IMR-90 (cell line): Measurements from ENCODE around the gene TRAPPC12. TPM values are rescaled to one million over a fixed set of nuclear protein-coding genes. Genes with fewer than 3 reads are reported as not detected.

Experiments used
- ATAC-seq: fragments of 200-7000 bp; cut with Tn5 transposase; 2 replicates; pipeline ENCODE4 v1.9.1; 2020; ENCODE audit warnings: low read depth, mild to moderate bottlenecking, moderate library complexity
- BruUV-seq: library from RNA; stranded (reverse); fragments of 400-500 nt; replicated peaks from 2 replicates; lab custom pipeline; 2021; lab: Mats Ljungman, UMichigan
- CTCF ChIA-PET: fragments of 300-600 bp; formaldehyde crosslinking; extraction: SDS; loops from one replicate; lab custom pipeline; 2021; ENCODE audit warnings: antibody characterized with exemption; lab: Yijun Ruan, JAX
- POLR2A ChIA-PET: fragments of 300-600 bp; sonication (Branson Sonifier 250); formaldehyde crosslinking; loops from one replicate; lab custom pipeline; 2022; ENCODE audit warnings: antibody characterized with exemption; ENCODE audit not compliant: unreplicated experiment; lab: Charles Lee
- DNase-seq: peaks from one replicate; pipeline ENCODE4 v3.0.0; 2013
- H2AFZ ChIP-seq: replicated peaks from 2 replicates; pipeline ENCODE3; 2013; ENCODE audit warnings: low read length, mild to moderate bottlenecking; ENCODE audit not compliant: poor library complexity
- H2AK5ac ChIP-seq: 2 replicates; pipeline ENCODE4 v1.6.1; 2013; ENCODE audit warnings: low read depth, low read length, inconsistent platforms
- H2AK9ac ChIP-seq: replicated peaks from 2 replicates; pipeline ENCODE3; 2013; ENCODE audit warnings: mild to moderate bottlenecking, low read depth, low read length, moderate library complexity; ENCODE audit not compliant: poor library complexity
- H2BK120ac ChIP-seq: 2 replicates; pipeline ENCODE4 v1.6.1; 2013; ENCODE audit warnings: low read depth, low read length, inconsistent platforms
- H2BK15ac ChIP-seq: 3 replicates; pipeline ENCODE4 v1.6.1; 2013; ENCODE audit warnings: low read depth, low read length, inconsistent platforms
- H2BK20ac ChIP-seq: 2 replicates; pipeline ENCODE4 v1.6.1; 2013; ENCODE audit warnings: low read depth, mild to moderate bottlenecking, inconsistent platforms, low read length, moderate library complexity
- H2BK5ac ChIP-seq: 2 replicates; pipeline ENCODE4 v1.6.1; 2013; ENCODE audit warnings: mild to moderate bottlenecking, low read depth, low read length, inconsistent platforms; ENCODE audit not compliant: poor library complexity, severe bottlenecking
- H3K14ac ChIP-seq: replicated peaks from 2 replicates; pipeline ENCODE4 v1.6.1; 2013; ENCODE audit warnings: low read depth, low read length, inconsistent platforms
- H3K18ac ChIP-seq: 2 replicates; pipeline ENCODE4 v1.6.1; 2013; ENCODE audit warnings: low read depth, low read length, control low read depth
- H3K23ac ChIP-seq: 2 replicates; pipeline ENCODE4 v1.6.1; 2013; ENCODE audit warnings: low read depth, low read length, inconsistent platforms
- H3K27ac ChIP-seq: 2 replicates; pipeline ENCODE4 v1.5.1; 2013; ENCODE audit warnings: mild to moderate bottlenecking, control low read depth, low read length; ENCODE audit not compliant: insufficient read depth
- H3K27me3 ChIP-seq: 2 replicates; pipeline ENCODE4 v1.6.1; 2013; ENCODE audit warnings: low read length; ENCODE audit not compliant: control insufficient read depth, insufficient read depth
- H3K36me3 ChIP-seq: 2 replicates; pipeline ENCODE4 v1.6.1; 2013; ENCODE audit warnings: low read length, mixed read lengths; ENCODE audit not compliant: control insufficient read depth, insufficient read depth
- H3K4ac ChIP-seq: 2 replicates; pipeline ENCODE4 v1.6.1; 2013; ENCODE audit warnings: low read depth, low read length, inconsistent platforms
- H3K4me1 ChIP-seq: 2 replicates; pipeline ENCODE4 v1.6.1; 2013; ENCODE audit warnings: low read length, mixed read lengths; ENCODE audit not compliant: control insufficient read depth, insufficient read depth
- H3K4me2 ChIP-seq: 2 replicates; pipeline ENCODE4 v1.6.1; 2013; ENCODE audit warnings: low read depth, mild to moderate bottlenecking, control low read depth, low read length, moderate library complexity
- H3K4me3 ChIP-seq: 2 replicates; pipeline ENCODE4 v1.5.1; 2013; ENCODE audit warnings: low read depth, mild to moderate bottlenecking, control low read depth, low read length, moderate library complexity; ENCODE audit not compliant: insufficient read depth
- H3K56ac ChIP-seq: 2 replicates; pipeline ENCODE4 v1.6.1; 2013; ENCODE audit warnings: low read length, inconsistent platforms; ENCODE audit not compliant: insufficient read depth; ENCODE audit errors: extremely low read depth
- H3K79me1 ChIP-seq, 2 experiments: 2 replicates each; pipeline ENCODE4 v1.6.1; 2013; ENCODE audit warnings: low read length in 2 of 2, inconsistent platforms in 1 of 2, low read depth in 1 of 2
- H3K9ac ChIP-seq: 2 replicates; pipeline ENCODE4 v1.6.1; 2013; ENCODE audit warnings: low read depth, low read length, control low read depth
- H3K9me1 ChIP-seq: 2 replicates; pipeline ENCODE4 v1.6.1; 2013; ENCODE audit warnings: low read length, inconsistent platforms; ENCODE audit not compliant: insufficient read depth
- H3K9me3 ChIP-seq: 2 replicates; pipeline ENCODE4 v1.6.1; 2013; ENCODE audit warnings: low read length; ENCODE audit not compliant: control insufficient read depth, insufficient read depth
- H4K20me1 ChIP-seq: 2 replicates; pipeline ENCODE4 v1.6.1; 2013; ENCODE audit warnings: low read length, inconsistent platforms; ENCODE audit not compliant: insufficient read depth
- H4K5ac ChIP-seq: 2 replicates; pipeline ENCODE4 v1.6.1; 2013; ENCODE audit warnings: mild to moderate bottlenecking, low read depth, low read length, control low read depth
- H4K8ac ChIP-seq, 2 experiments: 2 replicates each; pipeline ENCODE4 v1.6.1; 2013; ENCODE audit warnings: low read depth in 2 of 2, low read length in 2 of 2, control low read depth in 1 of 2, inconsistent platforms in 1 of 2
- H4K91ac ChIP-seq: 2 replicates; pipeline ENCODE4 v1.6.1; 2013; ENCODE audit warnings: low read depth, low read length, inconsistent platforms; ENCODE audit not compliant: insufficient read depth
- BHLHE40 ChIP-seq: fragments of 150-350 bp; IDR thresholded peaks from 2 replicates; pipeline ENCODE4 v1.6.1; 2016; ENCODE audit warnings: mild to moderate bottlenecking, low read depth, low read length
- CEBPB ChIP-seq: IDR thresholded peaks from 2 replicates; pipeline ENCODE4 v1.6.1; 2012; ENCODE audit warnings: low read depth, low read length, improper control_type of control experiment
- CHD1 ChIP-seq: IDR thresholded peaks from 2 replicates; pipeline ENCODE4 v1.6.1; 2012; ENCODE audit warnings: low read depth, low read length, improper control_type of control experiment
- FOS ChIP-seq: fragments of 150-350 bp; IDR thresholded peaks from 2 replicates; pipeline ENCODE4 v1.6.1; 2016; ENCODE audit warnings: low read depth, low read length
- MAFK ChIP-seq: IDR thresholded peaks from 2 replicates; pipeline ENCODE4 v1.6.1; 2012; ENCODE audit warnings: low read depth, low read length, improper control_type of control experiment
- MAZ ChIP-seq: IDR thresholded peaks from 2 replicates; pipeline ENCODE4 v1.6.1; 2012; ENCODE audit warnings: low read depth, mild to moderate bottlenecking, low read length, improper control_type of control experiment, moderate library complexity, borderline replicate concordance
- MXI1 ChIP-seq: IDR thresholded peaks from 2 replicates; pipeline ENCODE4 v1.6.1; 2012; ENCODE audit warnings: low read depth, mild to moderate bottlenecking, low read length, moderate library complexity, borderline replicate concordance
- NFE2L2 ChIP-seq: fragments of 150-350 bp; IDR thresholded peaks from 2 replicates; pipeline ENCODE4 v1.6.1; 2016; ENCODE audit warnings: low read depth, mild to moderate bottlenecking, low read length
- POLR2A ChIP-seq: IDR thresholded peaks from 2 replicates; pipeline ENCODE4 v1.6.1; 2012; ENCODE audit warnings: mild to moderate bottlenecking, low read depth, low read length
- RAD21 ChIP-seq: IDR thresholded peaks from 2 replicates; pipeline ENCODE4 v1.6.1; 2012; ENCODE audit warnings: low read length, improper control_type of control experiment
- RCOR1 ChIP-seq: IDR thresholded peaks from 2 replicates; pipeline ENCODE4 v1.6.1; 2012; ENCODE audit warnings: mild to moderate bottlenecking, low read length, improper control_type of control experiment; ENCODE audit not compliant: insufficient replicate concordance
- RFX5 ChIP-seq: IDR thresholded peaks from 2 replicates; pipeline ENCODE4 v1.8.0; 2012; ENCODE audit warnings: low read depth, mild to moderate bottlenecking, low read length, moderate library complexity
- SMC3 ChIP-seq: fragments of 150-350 bp; IDR thresholded peaks from 2 replicates; pipeline ENCODE4 v1.6.1; 2016; ENCODE audit warnings: low read depth, mild to moderate bottlenecking, antibody characterized with exemption, low read length, moderate library complexity
- USF2 ChIP-seq: fragments of 150-350 bp; IDR thresholded peaks from 2 replicates; pipeline ENCODE4 v1.6.1; 2017; ENCODE audit warnings: mild to moderate bottlenecking, antibody characterized with exemption, low read length, low read depth
- WGBS, 2 experiments: methylation state at CpG; one replicate each; pipeline versions ENCODE4 v1.1.5 to v1.1.7; 2013; ENCODE audit warnings: missing lambda C conversion rate in 2 of 2; ENCODE audit not compliant: insufficient read length in 1 of 2; ENCODE audit errors: extremely low coverage in 2 of 2; 5-methylcytosine and 5-hydroxymethylcytosine counted together
- dilution Hi-C: fragments of 300-500 bp; cut with HindIII; formaldehyde crosslinking; loops from one replicate; pipeline ENCODE4 v1.14.3; 2018; ENCODE audit warnings: low sequenced_read_pairs; ENCODE audit not compliant: unreplicated experiment
- in situ Hi-C: fragments of 300-500 bp; cut with MboI; formaldehyde crosslinking; loops from 3 replicates; pipeline ENCODE4 v1.14.3; 2019; ENCODE audit warnings: low sequenced_read_pairs, inconsistent platforms, mixed read lengths
- intact Hi-C: fragments of 100-400 bp; cut with micrococcal nuclease; formaldehyde crosslinking; loops from 2 replicates; pipeline ENCODE4 v1.10.0; 2022
- polyA plus RNA-seq, 3 experiments: library from polyadenylated mRNA; depleted of rRNA; stranded (reverse); fragments of >200 nt; gene quantifications; 2 replicates each; pipeline ENCODE4 v1.2.3, GENCODE V29; 2012; ENCODE audit warnings: low replicate concordance in 1 of 3
- total RNA-seq: library from RNA; depleted of rRNA; stranded (reverse); fragments of >200 nt; gene quantifications from 2 replicates; pipeline ENCODE4 v1.2.3, GENCODE V29; 2012
- TF ChIP-seq, protein P1 (sequence below): fragments of 150-350 bp; IDR thresholded peaks from 2 replicates; pipeline ENCODE4 v1.6.1; 2016; ENCODE audit warnings: low read depth, mild to moderate bottlenecking, low read length, moderate library complexity, borderline replicate concordance
- TF ChIP-seq, protein P2 (sequence below): conservative IDR thresholded peaks from 2 replicates; pipeline ENCODE4 v1.5.1; 2012; ENCODE audit warnings: mild to moderate bottlenecking, low read depth, low read length, improper control_type of control experiment

TRAPPC12 gene
- total and polyA plus RNA-seq, 2 of the 4 experiments (the other 2 are of a cell fraction), result 25.8 to 69.9 TPM

DNA sequence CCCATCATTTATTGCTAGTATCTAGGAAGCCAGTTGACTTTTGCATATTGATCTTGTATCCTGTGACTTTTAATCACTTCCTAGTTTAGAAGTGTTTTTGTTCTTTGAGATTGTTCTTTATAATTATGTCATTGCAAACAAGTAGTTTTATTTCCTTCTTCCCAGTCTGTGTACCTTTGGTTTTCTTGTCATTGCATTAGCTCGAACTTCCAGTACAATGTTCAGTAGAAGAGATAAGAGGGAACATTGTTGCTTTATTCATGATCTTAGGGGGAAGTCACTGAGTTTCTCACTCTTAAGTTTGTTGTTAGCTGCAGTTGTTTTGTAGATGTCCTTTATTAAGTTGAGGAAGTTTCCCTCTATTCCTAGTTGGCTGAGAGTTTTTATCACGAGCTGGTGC lies 61.0 kb downstream of the TRAPPC12 start:
- Histone ChIP-seq H3K9me3 (no peaks in the 10 kb centered on the region), H4K91ac (no peak overlapping the region), H3K18ac (no peak overlapping the region), H3K4me3 (no peak overlapping the region), H2BK15ac (no peak overlapping the region), H2BK5ac (no peak overlapping the region), H2BK20ac (no peak overlapping the region), H3K4me1 (0 out of 2 replicates have a peak, but pooled peaks cover 2% of the 10 kb centered on the region), H4K5ac (no peak overlapping the region), H4K20me1 (no peaks in the 10 kb centered on the region), H3K27me3 (no peaks in the 10 kb centered on the region), H2AK9ac (no peak overlapping the region), H2BK120ac (no peak overlapping the region), H3K56ac (no peak overlapping the region), H3K79me1 (peaks cover 5 to 7% of the 10 kb centered on the region in 2 experiments; a peak in 3 of 4 replicates), H3K4ac (no peak overlapping the region), H2AFZ (no peak overlapping the region), H3K27ac (no peak overlapping the region), H3K9ac (no peak overlapping the region), H3K14ac (no peak overlapping the region), H3K4me2 (no peak overlapping the region), H2AK5ac (no peak overlapping the region), H3K36me3 (peaks cover 12% of the 10 kb centered on the region), H4K8ac (no peak overlapping the region), H3K9me1 (peaks cover 3% of the 10 kb centered on the region; the same call in 1 of the 2 replicates), H3K23ac (no peak overlapping the region)
- ChIA-PET CTCF (interaction anchor here (2.7 kb wide), 1 partner anchor 17 kb away, joined by 10 read pairs; no protein-coding TSS in a partner anchor), POLR2A (no interaction called here)
- BruUV-seq, result no TSS peak
- WGBS, 2 experiments, result no CpG with 5 or more reads among the region's 2 CpGs
- dilution Hi-C loops (no loop called here), in situ Hi-C loops (no loop called here), intact Hi-C loops (no loop called here)
- TF ChIP-seq MXI1 (no peak), POLR2A (no peak), BHLHE40 (no peak), RFX5 (no peak), RAD21 (no peak), NFE2L2 (no peak), MAFK (no peak), FOS (no peak), RCOR1 (no peak), CEBPB (no peak), MAZ (no peak), USF2 (no peak), CHD1 (no peak), SMC3 (no peak)
- TF ChIP-seq, protein P1, sequence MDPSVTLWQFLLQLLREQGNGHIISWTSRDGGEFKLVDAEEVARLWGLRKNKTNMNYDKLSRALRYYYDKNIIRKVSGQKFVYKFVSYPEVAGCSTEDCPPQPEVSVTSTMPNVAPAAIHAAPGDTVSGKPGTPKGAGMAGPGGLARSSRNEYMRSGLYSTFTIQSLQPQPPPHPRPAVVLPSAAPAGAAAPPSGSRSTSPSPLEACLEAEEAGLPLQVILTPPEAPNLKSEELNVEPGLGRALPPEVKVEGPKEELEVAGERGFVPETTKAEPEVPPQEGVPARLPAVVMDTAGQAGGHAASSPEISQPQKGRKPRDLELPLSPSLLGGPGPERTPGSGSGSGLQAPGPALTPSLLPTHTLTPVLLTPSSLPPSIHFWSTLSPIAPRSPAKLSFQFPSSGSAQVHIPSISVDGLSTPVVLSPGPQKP, result no peak
- TF ChIP-seq, protein P2, sequence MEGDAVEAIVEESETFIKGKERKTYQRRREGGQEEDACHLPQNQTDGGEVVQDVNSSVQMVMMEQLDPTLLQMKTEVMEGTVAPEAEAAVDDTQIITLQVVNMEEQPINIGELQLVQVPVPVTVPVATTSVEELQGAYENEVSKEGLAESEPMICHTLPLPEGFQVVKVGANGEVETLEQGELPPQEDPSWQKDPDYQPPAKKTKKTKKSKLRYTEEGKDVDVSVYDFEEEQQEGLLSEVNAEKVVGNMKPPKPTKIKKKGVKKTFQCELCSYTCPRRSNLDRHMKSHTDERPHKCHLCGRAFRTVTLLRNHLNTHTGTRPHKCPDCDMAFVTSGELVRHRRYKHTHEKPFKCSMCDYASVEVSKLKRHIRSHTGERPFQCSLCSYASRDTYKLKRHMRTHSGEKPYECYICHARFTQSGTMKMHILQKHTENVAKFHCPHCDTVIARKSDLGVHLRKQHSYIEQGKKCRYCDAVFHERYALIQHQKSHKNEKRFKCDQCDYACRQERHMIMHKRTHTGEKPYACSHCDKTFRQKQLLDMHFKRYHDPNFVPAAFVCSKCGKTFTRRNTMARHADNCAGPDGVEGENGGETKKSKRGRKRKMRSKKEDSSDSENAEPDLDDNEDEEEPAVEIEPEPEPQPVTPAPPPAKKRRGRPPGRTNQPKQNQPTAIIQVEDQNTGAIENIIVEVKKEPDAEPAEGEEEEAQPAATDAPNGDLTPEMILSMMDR, result no peak
- DNase-seq, result no peak
- ATAC-seq, result no peak
